Measurements from ENCODE around the gene TMEM272.

- TF ChIP-seq YY1 (IDR thresholded peaks at IDR 0.05; ENCODE audit: insufficient read depth, insufficient read length): no peak
- no peak for TF ChIP-seq SUZ12 (IDR thresholded peaks at IDR 0.05; ENCODE audit: extremely low read depth, insufficient read depth, insufficient read length)
- TF ChIP-seq ZNF274 (IDR thresholded peaks at IDR 0.05; ENCODE audit: low read depth, low read length): no peak
These were observed 33.0 kb downstream of the TMEM272 start for GRCh38 chr13:51811920-51812451.

All from NT2/D1 (cell line).